ENCODE measurements around the gene PRSS36.

DNA sequence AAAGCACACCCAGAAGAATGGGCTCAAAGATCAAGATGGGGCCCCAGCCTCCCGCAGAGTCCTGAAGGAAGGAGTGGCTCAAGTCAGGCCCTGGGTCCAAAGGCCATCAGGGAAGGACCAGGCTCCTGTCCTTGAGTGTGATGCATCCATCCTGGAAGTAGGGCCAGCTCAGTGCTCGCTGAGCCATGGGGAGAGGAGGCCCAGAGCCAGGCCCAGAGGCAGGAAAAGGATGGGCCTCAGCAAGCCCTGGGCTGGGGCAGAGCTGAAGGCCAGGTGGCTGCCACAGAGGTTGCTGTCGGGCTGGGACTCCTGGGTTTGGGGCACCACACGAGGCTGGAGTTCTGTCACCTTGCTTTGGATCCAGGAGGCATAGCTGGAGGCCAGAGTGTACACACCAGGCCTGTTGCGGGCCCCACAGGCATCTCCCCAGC lies 18.0 kb downstream of the PRSS36 start:
- TF ChIP-seq, protein P1, sequence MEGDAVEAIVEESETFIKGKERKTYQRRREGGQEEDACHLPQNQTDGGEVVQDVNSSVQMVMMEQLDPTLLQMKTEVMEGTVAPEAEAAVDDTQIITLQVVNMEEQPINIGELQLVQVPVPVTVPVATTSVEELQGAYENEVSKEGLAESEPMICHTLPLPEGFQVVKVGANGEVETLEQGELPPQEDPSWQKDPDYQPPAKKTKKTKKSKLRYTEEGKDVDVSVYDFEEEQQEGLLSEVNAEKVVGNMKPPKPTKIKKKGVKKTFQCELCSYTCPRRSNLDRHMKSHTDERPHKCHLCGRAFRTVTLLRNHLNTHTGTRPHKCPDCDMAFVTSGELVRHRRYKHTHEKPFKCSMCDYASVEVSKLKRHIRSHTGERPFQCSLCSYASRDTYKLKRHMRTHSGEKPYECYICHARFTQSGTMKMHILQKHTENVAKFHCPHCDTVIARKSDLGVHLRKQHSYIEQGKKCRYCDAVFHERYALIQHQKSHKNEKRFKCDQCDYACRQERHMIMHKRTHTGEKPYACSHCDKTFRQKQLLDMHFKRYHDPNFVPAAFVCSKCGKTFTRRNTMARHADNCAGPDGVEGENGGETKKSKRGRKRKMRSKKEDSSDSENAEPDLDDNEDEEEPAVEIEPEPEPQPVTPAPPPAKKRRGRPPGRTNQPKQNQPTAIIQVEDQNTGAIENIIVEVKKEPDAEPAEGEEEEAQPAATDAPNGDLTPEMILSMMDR (IDR thresholded peaks at IDR 0.05), result no peak
- TF ChIP-seq POLR2AphosphoS5 (IDR thresholded peaks at IDR 0.05; ENCODE audit: low read depth, low read length) (no peak), REST (IDR thresholded peaks at IDR 0.05; ENCODE audit: insufficient read depth in 1 of 2, low read depth in 2 of 2, low read length in 1 of 2) (no peak), SIN3A (IDR thresholded peaks at IDR 0.05; ENCODE audit: borderline replicate concordance, insufficient read depth, low read depth, low read length) (no peak)
